Urinary bladder (tissue), 4 donors: ENCODE data around the gene MTHFD1. TPM values are rescaled to one million over a fixed set of nuclear protein-coding genes. Genes with fewer than 3 reads are reported as not detected.

ENCODE experiments used
- DNase-seq: peaks from one replicate; pipeline ENCODE4 v3.0.0-alpha.2; 2015; ENCODE audit errors: extremely low spot score
- H3K27ac ChIP-seq: one replicate; pipeline ENCODE4 v1.5.1; 2013; ENCODE audit warnings: low read depth, mild to moderate bottlenecking, moderate library complexity
- H3K36me3 ChIP-seq: one replicate; pipeline ENCODE4 v1.6.1; 2013; ENCODE audit warnings: mild to moderate bottlenecking, moderate library complexity; ENCODE audit not compliant: insufficient read depth
- H3K4me1 ChIP-seq: one replicate; pipeline ENCODE4 v1.6.1; 2013; ENCODE audit warnings: mild to moderate bottlenecking, moderate library complexity; ENCODE audit not compliant: insufficient read depth
- H3K4me3 ChIP-seq: one replicate; pipeline ENCODE4 v1.5.1; 2013; ENCODE audit warnings: low read depth, low read length
- WGBS: extraction: QIAGEN DNeasy Blood & Tissue Kit; methylation state at CpG from one replicate; pipeline ENCODE4 v1.1.7; 2013; 5-methylcytosine and 5-hydroxymethylcytosine counted together
- polyA plus RNA-seq: library from polyadenylated mRNA; stranded (reverse); fragments of 200-250 nt; gene quantifications from one replicate; pipeline ENCODE4 v1.2.3, GENCODE V29; 2013
- small RNA-seq: library from RNA; depleted of rRNA; stranded (forward); fragments of <200 nt; gene quantifications from one replicate; pipeline ENCODE3, GENCODE V24; 2014
- total RNA-seq: library from RNA; depleted of rRNA; stranded (reverse); fragments of >200 nt; gene quantifications from one replicate; pipeline ENCODE4 v1.2.3, GENCODE V29; 2014
- donor health status: healthy with polysubstance abuse.
- donor health status: healthy.

The MTHFD1 gene
- total and polyA plus RNA-seq, 2 donors, result 28.4 to 29.4 TPM

DNA sequence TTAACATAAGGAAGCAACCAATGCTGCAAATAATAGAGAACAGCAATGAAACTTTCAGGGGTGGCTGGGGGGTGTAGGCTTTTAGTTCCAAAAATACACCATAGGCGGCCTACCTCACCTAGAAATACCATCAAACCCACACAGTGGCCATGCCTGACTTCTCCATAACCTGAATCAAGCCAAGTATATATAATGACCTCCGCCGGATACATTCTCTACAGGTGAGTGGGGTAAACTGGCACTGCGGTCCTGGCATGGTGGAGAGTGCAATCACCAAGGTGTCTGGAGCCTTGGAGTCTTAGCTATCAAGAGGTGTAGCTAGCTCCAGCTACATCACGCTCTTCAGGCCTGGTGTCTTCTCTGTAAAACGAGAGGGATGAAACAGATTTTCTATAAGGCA lies 114.3 kb downstream of the MTHFD1 start:
- no peak for DNase-seq
- peaks cover 2% of the 10 kb centered on the region for H3K36me3 ChIP-seq
- peak overlapping the region; percentile 100 for H3K27ac ChIP-seq
- 53% methylated on average over 6 of the region's 6 CpGs for WGBS
- peak overlapping the region; percentile 82 for H3K4me3 ChIP-seq
- H3K4me1 ChIP-seq, result peaks cover 1% of the 10 kb centered on the region

GRCh38 chr14:64502887-64503433 lies 114.8 kb downstream of the MTHFD1 start:
- Histone ChIP-seq H3K4me1 (peaks cover 4% of the 10 kb centered on the region), H3K4me3 (peak overlapping the region; percentile 82), H3K27ac (peak overlapping the region; percentile 100), H3K36me3 (no peaks in the 10 kb centered on the region)
- no peak for DNase-seq
- under 1% methylated on average over 29 of the region's 29 CpGs for WGBS

DNA sequence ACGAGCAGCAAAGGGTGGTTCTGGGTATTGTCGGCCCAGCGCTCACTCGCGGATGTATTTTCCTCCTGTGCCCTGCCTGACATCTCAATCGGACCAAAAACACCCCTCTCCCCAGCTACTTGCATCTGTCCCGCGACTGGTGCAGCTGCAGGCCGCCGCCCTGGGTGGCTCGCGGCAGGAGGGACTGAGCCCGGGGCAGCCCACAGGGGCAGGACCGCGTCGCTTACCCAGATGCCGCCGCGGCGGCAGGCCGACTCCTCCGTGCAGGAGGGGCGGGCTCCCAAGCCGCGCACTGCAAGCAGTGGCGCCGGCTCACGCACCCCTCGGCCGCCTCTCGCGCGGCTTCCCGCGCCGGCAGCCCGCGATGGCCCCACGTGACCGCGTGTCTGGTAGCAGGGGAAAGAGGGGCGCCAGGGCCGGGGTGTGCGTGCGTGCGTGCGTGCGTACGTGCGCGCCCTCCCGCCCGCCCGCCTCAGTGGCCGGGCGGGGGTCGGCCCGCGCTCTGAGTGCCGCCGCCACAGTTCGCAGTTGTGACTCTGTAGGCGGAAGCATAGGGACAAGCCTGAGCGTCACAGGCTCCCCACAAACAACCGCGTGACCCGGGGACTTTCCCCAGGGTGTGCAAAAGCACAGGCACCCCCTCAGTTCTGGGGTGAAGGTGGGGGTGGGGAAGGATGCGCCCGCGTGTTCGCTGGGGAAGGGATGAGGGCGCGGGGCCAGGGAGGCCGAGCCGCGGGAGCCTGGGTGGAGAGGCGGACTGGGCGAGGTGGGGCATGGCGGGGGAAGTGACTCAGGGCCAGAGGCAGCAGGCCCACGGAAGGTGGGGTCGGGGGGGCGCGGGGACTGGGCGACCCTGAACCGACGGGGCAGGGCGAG lies 115.5 kb downstream of the MTHFD1 start, which contains the start of gene ZBTB25:
ZBTB25 (minus strand) TSS at position 405 of the 876 bp plus-strand sequence. CDS start 13,305 bp downstream, outside the sequence.
- peak; percentile 79 for DNase-seq
- under 1% methylated on average over 87 of the region's 87 CpGs for WGBS
- Histone ChIP-seq H3K4me3 (peak within 1 kb of the TSS; percentile 82), H3K4me1 (peaks cover 4% of the 10 kb centered on the region), H3K27ac (peak within 1 kb of the TSS; percentile 100), H3K36me3 (no peaks in the 10 kb centered on the region)

DNA sequence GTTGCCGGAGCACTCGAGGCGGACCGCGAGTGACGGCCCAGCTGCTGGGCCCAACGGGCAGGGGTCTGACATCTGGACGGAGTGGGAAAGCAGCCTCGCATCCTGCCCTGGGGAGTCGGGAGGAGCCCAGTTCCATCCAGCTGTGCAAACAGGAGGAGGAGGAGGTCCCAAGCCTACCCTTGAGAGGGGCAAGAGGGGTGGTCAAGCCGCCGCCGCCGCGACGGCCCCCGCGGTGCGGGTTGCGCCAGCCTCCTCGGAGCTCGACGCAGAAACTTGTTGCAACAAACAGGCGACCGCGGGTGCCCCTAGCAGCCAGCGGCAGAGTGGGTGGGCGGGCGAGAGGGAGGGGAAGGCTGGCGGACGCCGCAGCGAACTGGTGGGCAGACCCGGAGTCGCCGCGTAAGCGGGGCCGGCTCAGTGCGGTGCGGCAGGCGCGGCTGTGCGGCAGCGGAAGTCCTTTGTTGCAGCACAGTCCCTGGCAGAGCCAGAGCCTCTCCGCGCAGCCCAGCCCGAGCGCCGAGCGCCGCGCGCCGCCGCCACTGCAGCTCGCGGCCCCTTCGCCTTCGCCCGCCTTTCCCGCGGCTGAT lies 116.2 kb downstream of the MTHFD1 start, which contains the start of gene ZBTB1:
ZBTB1 (plus strand) TSS at position 461 of the 587 bp plus-strand sequence. CDS start 16,735 bp downstream, outside the sequence.
- H3K36me3 ChIP-seq, result no peaks in the 10 kb centered on the region
- under 1% methylated on average over 63 of the region's 63 CpGs for WGBS
- H3K27ac ChIP-seq, result peak within 1 kb of the TSS; percentile 100
- peaks cover 4% of the 10 kb centered on the region for H3K4me1 ChIP-seq
- H3K4me3 ChIP-seq, result peak within 1 kb of the TSS; percentile 82
- DNase-seq, result peak; percentile 37

- no peaks in the 10 kb centered on the region for H3K36me3 ChIP-seq
- peak; percentile 89 for DNase-seq
- H3K4me3 ChIP-seq, result peak overlapping the region; percentile 82
- H3K4me1 ChIP-seq, result peaks cover 4% of the 10 kb centered on the region
- WGBS, result under 1% methylated on average over 68 of the region's 68 CpGs
- peak overlapping the region; percentile 100 for H3K27ac ChIP-seq
Observed at GRCh38 chr14:64504897-64505794, 117.0 kb downstream of the MTHFD1 start.

DNA sequence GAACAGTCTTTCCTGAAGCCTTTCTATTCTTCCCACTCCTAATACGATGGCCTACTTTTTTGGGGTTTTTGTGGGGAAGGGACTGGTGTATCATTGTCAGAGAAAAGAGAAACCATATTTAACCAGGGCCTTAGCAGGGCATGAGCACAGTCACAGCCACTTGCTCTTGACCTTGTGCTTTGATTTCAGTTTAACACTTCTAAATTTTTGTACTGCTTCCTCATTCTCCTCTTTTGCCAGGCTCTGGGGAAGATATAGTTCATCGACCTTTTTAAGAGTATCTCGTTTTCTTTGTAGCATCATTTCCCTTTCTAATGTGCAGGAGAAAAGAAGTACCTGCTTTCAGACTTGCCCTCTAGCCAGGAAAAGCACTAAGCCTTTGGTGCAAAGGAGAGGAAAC lies 118.6 kb downstream of the MTHFD1 start:
- H3K4me3 ChIP-seq, result no peak overlapping the region

GRCh38 chr14:64507376-64508156 lies 119.4 kb downstream of the MTHFD1 start:
- Histone ChIP-seq H3K4me3 (no peak overlapping the region), H3K4me1 (peaks cover 2% of the 10 kb centered on the region), H3K36me3 (no peaks in the 10 kb centered on the region), H3K27ac (no peak overlapping the region)
- no peak for DNase-seq
- WGBS, result 72% methylated on average over 4 of the region's 4 CpGs

More for the DNA sequence above, 118.6 kb downstream of the MTHFD1 start:
- Histone ChIP-seq H3K27ac (peak overlapping the region; percentile 3), H3K4me1 (peaks cover 2% of the 10 kb centered on the region), H3K36me3 (no peaks in the 10 kb centered on the region)
- WGBS, result 49% methylated on average over 3 of the region's 3 CpGs
- no peak for DNase-seq

DNA sequence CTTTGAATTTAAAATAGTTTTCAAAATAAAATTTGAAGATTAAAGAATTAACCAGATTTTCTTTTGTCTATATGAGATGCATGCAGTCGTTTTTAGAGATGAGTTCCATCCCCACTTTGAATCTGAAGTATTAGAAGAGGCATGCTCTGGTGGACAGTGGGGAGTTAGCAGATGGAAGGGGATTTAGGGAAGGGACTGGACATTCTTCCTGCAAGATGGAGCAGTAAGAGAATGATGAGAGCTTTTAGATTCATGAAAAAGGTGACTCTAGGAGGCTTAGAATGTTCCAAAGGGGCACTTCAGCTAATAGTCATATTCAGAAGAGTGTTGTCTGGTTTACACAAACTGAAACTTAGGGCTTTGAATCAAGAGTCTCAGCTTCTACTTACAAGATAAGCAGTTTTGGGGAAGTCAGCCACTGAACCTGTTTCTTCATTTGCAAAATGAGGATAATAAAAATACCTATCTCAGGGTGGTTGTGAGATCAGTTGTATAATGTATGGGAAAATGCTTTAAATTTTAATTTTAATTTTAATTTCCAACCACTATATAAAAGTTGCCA lies 120.1 kb downstream of the MTHFD1 start:
- peaks cover 2% of the 10 kb centered on the region for H3K4me1 ChIP-seq
- no peak overlapping the region for H3K4me3 ChIP-seq
- WGBS, result 43% methylated on average over 1 of the region's 1 CpG
- H3K36me3 ChIP-seq, result no peaks in the 10 kb centered on the region
- H3K27ac ChIP-seq, result no peak overlapping the region
- no peak for DNase-seq

DNA sequence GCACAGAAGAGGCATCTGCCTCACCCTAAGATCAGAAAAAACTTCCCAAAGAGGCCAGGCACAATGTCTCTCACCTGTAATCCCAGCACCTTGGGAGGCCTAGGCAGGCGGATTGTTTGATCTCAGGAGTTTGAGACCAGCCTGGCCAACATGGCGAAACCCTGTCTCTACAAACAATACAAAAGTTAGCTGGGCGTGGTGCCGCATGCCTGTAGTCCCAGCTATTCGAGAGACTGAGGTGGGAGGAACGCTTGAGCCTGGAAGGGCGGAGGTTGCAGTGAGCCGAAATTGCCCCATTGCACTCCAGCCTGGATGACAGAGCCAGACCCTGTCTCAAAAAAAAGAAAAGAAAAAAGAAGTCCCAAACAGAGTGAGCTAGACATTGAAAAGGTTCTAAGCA lies 120.9 kb downstream of the MTHFD1 start:
- Histone ChIP-seq H3K27ac (no peak overlapping the region), H3K4me3 (no peak overlapping the region), H3K36me3 (no peaks in the 10 kb centered on the region), H3K4me1 (peaks cover 2% of the 10 kb centered on the region)
- 89% methylated on average over 8 of the region's 8 CpGs for WGBS
- no peak for DNase-seq

Small RNA genes lying within 50 kb of the gene (small RNA-seq; reads per million reads assigned to genes)
- not detected for gene AL161756.2

Other genes starting within 250 kb of the MTHFD1 start
- 1.7 TPM for gene ESR2, start 94.0 kb upstream of the MTHFD1 start, total RNA-seq
- gene ESR2, start 94.0 kb upstream of the MTHFD1 start, polyA plus RNA-seq, result 1.6 TPM
- gene AKAP5, start 77.1 kb downstream of the MTHFD1 start, total RNA-seq, result 5.6 TPM
- 0.35 TPM for gene AKAP5, start 77.1 kb downstream of the MTHFD1 start, polyA plus RNA-seq
- 14.5 TPM for gene ZBTB25, start 115.5 kb downstream of the MTHFD1 start, total RNA-seq
- 5.9 TPM for gene ZBTB25, start 115.5 kb downstream of the MTHFD1 start, polyA plus RNA-seq
- 96.6 TPM for gene ZBTB1, start 116.4 kb downstream of the MTHFD1 start, total RNA-seq
- gene ZBTB1, start 116.4 kb downstream of the MTHFD1 start, polyA plus RNA-seq, result 24.1 TPM
- 50.8 TPM for gene HSPA2, start 152.4 kb downstream of the MTHFD1 start, total RNA-seq
- gene HSPA2, start 152.4 kb downstream of the MTHFD1 start, polyA plus RNA-seq, result 124 TPM
- 1.8 TPM for gene PPP1R36, start 161.6 kb downstream of the MTHFD1 start, total RNA-seq
- gene PPP1R36, start 161.6 kb downstream of the MTHFD1 start, polyA plus RNA-seq, result 0.57 TPM